GM12873 (cell line): Measurements from ENCODE around the gene PFN3.
A peak's percentile ranks its signal among the peaks of the same experiment; 100 is the strongest.

Experiments
- TF ChIP-seq, protein P1 (sequence below): IDR thresholded peaks from 2 replicates; pipeline ENCODE4 v1.5.1; 2012; ENCODE audit warnings: low read depth, mild to moderate bottlenecking, moderate library complexity, low read length, control low read depth; ENCODE audit not compliant: insufficient read depth; ENCODE audit errors: missing control alignments

PFN3 gene

DNA sequence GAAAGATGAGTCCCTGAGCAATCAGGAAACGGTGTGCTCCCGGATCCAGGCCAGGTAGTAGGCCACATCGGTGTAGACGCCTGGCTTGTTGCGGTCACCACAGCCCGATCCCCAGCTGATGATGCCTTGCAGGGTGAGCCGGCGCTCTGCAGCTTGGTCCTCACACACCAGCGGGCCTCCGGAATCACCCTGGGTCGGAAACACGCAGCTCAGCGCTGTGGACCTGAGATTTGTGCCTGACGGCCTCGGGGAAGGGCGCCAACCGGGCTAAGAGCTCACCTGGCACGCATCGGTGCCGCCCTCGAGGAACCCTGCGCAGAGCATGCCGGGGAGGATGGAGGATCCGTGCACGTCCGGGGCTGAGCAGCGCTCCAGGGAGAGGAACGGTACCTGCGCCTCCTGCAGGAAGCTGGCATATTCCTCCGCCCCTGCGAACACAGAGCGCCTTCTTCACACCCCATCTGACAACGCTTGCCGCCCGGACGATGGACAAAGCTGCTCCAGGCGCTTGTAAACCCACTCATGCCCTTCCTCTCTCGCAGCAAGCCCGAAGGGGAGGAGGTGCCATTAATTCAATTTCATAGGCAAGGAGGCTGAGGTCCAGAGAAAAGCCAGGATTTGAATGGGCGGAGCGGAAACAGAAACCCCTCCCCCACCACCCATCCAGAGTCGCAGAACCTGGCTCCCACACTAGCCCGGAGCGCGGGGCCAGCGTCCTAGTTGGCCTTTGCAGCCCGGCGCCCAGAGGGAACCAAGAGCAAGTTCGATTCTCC is 2.0 kb upstream of the PFN3 start:
- TF ChIP-seq, protein P1, sequence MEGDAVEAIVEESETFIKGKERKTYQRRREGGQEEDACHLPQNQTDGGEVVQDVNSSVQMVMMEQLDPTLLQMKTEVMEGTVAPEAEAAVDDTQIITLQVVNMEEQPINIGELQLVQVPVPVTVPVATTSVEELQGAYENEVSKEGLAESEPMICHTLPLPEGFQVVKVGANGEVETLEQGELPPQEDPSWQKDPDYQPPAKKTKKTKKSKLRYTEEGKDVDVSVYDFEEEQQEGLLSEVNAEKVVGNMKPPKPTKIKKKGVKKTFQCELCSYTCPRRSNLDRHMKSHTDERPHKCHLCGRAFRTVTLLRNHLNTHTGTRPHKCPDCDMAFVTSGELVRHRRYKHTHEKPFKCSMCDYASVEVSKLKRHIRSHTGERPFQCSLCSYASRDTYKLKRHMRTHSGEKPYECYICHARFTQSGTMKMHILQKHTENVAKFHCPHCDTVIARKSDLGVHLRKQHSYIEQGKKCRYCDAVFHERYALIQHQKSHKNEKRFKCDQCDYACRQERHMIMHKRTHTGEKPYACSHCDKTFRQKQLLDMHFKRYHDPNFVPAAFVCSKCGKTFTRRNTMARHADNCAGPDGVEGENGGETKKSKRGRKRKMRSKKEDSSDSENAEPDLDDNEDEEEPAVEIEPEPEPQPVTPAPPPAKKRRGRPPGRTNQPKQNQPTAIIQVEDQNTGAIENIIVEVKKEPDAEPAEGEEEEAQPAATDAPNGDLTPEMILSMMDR, result peak; percentile 55

DNA sequence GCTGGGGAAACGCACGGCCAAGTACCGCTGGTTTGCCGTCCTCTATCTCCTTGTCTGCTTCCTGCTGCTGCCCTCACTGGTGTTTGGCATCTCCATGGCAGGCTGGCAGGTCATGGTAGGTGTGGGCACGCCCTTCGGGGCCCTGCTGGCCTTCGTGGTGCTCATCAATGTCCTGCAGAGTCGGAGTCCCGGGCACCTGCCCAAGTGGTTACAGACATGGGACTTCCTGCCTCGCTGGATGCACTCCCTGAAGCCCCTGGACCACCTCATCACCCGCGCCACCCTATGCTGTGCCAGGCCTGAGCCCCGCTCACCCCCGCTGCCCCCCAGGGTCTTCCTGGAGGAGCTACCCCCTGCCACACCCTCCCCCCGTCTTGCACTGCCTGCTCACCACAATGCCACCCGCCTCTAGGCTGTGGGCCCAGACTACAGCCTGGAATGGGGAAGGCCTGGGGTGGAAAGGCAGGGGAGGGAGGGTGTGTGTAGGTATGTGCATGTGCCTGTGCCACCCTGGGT is 2.5 kb downstream of the PFN3 start:
- TF ChIP-seq, protein P1, result no peak

DNA sequence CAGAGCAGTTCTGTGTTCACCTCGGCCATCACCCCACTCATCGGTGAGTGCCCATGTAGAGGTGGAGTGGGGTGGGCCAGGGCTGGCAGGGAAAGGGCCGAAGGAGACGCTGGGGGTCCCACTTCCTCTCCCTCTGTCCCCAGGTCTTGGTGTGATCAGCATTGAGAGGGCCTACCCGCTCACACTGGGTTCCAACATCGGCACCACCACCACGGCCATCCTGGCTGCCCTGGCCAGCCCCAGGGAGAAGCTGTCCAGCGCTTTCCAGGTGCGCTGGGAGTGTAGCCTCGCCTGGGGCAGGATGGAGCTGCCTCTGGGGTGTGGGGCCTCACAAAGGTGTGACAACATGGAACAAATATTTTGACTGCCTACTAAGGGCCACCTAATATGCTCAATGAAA is 3.7 kb downstream of the PFN3 start:
- TF ChIP-seq, protein P1, result no peak

DNA sequence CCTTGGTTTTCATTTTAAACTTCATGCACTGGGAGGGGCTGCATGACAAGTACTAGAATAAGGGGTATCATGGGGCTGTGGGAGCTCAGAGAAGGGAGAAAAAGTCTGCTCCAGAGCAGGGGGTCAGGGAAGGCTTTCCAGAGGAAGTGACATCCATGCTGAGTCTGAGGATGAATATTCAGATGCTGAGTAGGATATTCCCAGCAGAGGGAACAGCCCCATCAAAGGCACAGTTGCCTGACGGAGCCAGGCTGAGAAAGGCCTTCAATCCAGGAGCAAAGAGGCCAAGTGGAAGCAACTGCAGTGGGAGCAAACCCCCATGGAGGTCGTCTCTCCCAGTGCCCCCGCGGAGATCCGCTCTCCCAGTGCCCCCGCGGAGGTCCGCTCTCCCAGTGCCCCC is 4.4 kb downstream of the PFN3 start:
- TF ChIP-seq, protein P1, result no peak

DNA sequence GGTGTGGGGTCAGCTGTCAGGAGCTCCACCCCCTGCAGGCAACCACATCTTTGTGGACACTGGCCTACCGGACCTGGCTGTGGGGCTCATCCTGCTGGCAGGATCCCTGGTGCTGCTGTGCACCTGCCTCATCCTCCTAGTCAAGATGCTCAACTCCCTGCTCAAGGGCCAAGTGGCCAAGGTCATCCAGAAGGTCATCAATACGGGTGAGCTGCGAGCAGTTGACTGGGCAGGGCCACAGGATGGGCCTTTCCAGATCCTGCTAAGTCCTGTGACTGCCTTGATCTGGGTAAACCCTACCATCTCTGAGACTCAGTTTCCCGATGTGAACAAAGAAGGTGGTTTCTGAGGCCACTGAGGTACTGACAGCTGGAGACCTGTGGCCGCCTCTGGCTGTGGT is 6.5 kb downstream of the PFN3 start:
- TF ChIP-seq, protein P1, result no peak

DNA sequence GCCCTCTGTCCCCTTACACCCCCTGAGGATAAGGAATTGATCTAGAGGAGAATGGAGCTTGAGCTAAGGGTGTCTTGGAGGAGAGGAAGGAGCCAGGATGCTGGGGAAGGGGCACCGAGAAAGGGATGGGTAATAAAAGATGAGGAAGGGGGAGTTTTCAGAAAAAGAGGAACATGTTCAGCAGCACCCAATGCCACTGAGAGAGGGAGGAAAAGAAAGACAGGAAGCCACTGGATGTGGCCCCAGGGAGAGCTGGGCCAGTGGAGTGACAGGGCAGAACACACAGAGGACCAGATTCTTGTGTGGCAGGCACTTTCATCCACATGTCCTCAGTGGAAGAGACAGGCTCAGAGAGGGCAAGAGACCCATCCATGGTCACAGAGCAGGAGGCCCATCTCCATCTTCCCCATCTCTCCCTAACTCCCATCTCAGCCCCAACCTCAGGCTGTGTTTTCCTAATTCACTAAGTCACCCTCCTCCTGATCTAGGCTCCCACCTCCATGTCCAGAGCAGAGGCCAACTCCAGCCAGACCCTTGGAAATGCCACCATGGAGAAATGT is 7.2 kb downstream of the PFN3 start:
- TF ChIP-seq, protein P1, result no peak

DNA sequence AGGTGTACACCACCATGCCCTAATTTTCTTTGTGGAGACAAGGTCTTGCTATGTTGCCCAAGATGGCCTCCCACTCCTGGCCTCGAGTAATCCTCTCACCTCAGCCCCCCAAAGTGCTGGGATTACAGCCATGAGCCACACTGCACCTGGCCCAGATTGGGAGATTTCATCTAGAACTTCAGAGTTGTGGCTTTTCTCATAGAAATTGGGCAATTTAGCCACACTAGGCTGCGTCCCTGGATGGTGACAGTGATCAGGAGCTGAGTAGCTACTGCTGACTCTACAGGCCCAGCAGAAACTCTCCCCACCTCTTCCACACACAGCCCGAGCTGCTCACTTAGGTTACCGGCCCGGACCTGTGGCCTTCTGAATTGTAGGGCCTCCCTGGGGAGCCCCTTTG is 7.7 kb downstream of the PFN3 start:
- TF ChIP-seq, protein P1, result no peak
